ENCODE measurements around the gene ERAP2.

ERAP2 gene

GRCh38 chr5:96885518-96886338 lies 9.4 kb downstream of the ERAP2 start:
- no peak for DNase-seq (ENCODE audit: low spot score in 2 of 2)
- in situ Hi-C loops (cut with MboI; ENCODE audit: low sequenced_read_pairs) = no loop called here
- H3K4me3 ChIP-seq = no peak overlapping the region
- H3K36me3 ChIP-seq (replicated peaks) = no peaks in the 10 kb centered on the region
- no peaks in the 10 kb centered on the region for H3K27me3 ChIP-seq (ENCODE audit: low read depth)
- no peaks in the 10 kb centered on the region for H3K9me3 ChIP-seq
- no peaks in the 10 kb centered on the region for H3K4me1 ChIP-seq

- no peak for DNase-seq (ENCODE audit: low spot score in 2 of 2)
- H3K36me3 ChIP-seq (replicated peaks) = no peaks in the 10 kb centered on the region
- H3K4me3 ChIP-seq = no peak overlapping the region
- H3K27me3 ChIP-seq (ENCODE audit: low read depth) = no peaks in the 10 kb centered on the region
- H3K9me3 ChIP-seq = no peaks in the 10 kb centered on the region
- no peaks in the 10 kb centered on the region for H3K4me1 ChIP-seq
- in situ Hi-C loops (cut with MboI; ENCODE audit: low sequenced_read_pairs) = no loop called here
Observed at GRCh38 chr5:96893342-96893741, 17.0 kb downstream of the ERAP2 start.

GRCh38 chr5:96896276-96896675 lies 20.0 kb downstream of the ERAP2 start:
- no peaks in the 10 kb centered on the region for H3K27me3 ChIP-seq (ENCODE audit: low read depth)
- H3K36me3 ChIP-seq (replicated peaks) = no peaks in the 10 kb centered on the region
- in situ Hi-C loops (cut with MboI; ENCODE audit: low sequenced_read_pairs) = no loop called here
- no peaks in the 10 kb centered on the region for H3K4me1 ChIP-seq
- no peaks in the 10 kb centered on the region for H3K9me3 ChIP-seq
- no peak overlapping the region for H3K4me3 ChIP-seq
- no peak for DNase-seq (ENCODE audit: low spot score in 2 of 2)

- no peak for DNase-seq (ENCODE audit: low spot score in 2 of 2)
- in situ Hi-C loops (cut with MboI; ENCODE audit: low sequenced_read_pairs) = no loop called here
- H3K36me3 ChIP-seq (replicated peaks) = no peaks in the 10 kb centered on the region
- no peaks in the 10 kb centered on the region for H3K4me1 ChIP-seq
- no peaks in the 10 kb centered on the region for H3K9me3 ChIP-seq
- H3K4me3 ChIP-seq = no peak overlapping the region
- H3K27me3 ChIP-seq (ENCODE audit: low read depth) = no peaks in the 10 kb centered on the region
Observed at GRCh38 chr5:96896806-96897205, 20.5 kb downstream of the ERAP2 start.

- H3K4me3 ChIP-seq = no peak overlapping the region
- no peaks in the 10 kb centered on the region for H3K36me3 ChIP-seq (replicated peaks)
- in situ Hi-C loops (cut with MboI; ENCODE audit: low sequenced_read_pairs) = no loop called here
- no peaks in the 10 kb centered on the region for H3K27me3 ChIP-seq (ENCODE audit: low read depth)
- peak in 1 of 2 experiments; percentile 9 for DNase-seq (ENCODE audit: low spot score in 2 of 2)
- no peaks in the 10 kb centered on the region for H3K9me3 ChIP-seq
- H3K4me1 ChIP-seq = no peaks in the 10 kb centered on the region
Observed at GRCh38 chr5:96901384-96901783, 25.1 kb downstream of the ERAP2 start.

GRCh38 chr5:96901841-96902240 lies 25.5 kb downstream of the ERAP2 start:
- H3K27me3 ChIP-seq (ENCODE audit: low read depth) = no peaks in the 10 kb centered on the region
- H3K4me1 ChIP-seq = no peaks in the 10 kb centered on the region
- DNase-seq (ENCODE audit: low spot score in 2 of 2) = no peak
- H3K36me3 ChIP-seq (replicated peaks) = no peaks in the 10 kb centered on the region
- H3K4me3 ChIP-seq = no peak overlapping the region
- in situ Hi-C loops (cut with MboI; ENCODE audit: low sequenced_read_pairs) = no loop called here
- no peaks in the 10 kb centered on the region for H3K9me3 ChIP-seq

GRCh38 chr5:96902876-96903275 lies 26.6 kb downstream of the ERAP2 start:
- H3K4me3 ChIP-seq = no peak overlapping the region
- no peaks in the 10 kb centered on the region for H3K27me3 ChIP-seq (ENCODE audit: low read depth)
- H3K36me3 ChIP-seq (replicated peaks) = no peaks in the 10 kb centered on the region
- no peaks in the 10 kb centered on the region for H3K9me3 ChIP-seq
- in situ Hi-C loops (cut with MboI; ENCODE audit: low sequenced_read_pairs) = no loop called here
- no peak for DNase-seq (ENCODE audit: low spot score in 2 of 2)
- no peaks in the 10 kb centered on the region for H3K4me1 ChIP-seq

GRCh38 chr5:96903300-96903699 lies 27.0 kb downstream of the ERAP2 start:
- no peaks in the 10 kb centered on the region for H3K36me3 ChIP-seq (replicated peaks)
- H3K4me3 ChIP-seq = no peak overlapping the region
- no peak for DNase-seq (ENCODE audit: low spot score in 2 of 2)
- no peaks in the 10 kb centered on the region for H3K4me1 ChIP-seq
- H3K27me3 ChIP-seq (ENCODE audit: low read depth) = no peaks in the 10 kb centered on the region
- no peaks in the 10 kb centered on the region for H3K9me3 ChIP-seq
- in situ Hi-C loops (cut with MboI; ENCODE audit: low sequenced_read_pairs) = no loop called here

GRCh38 chr5:96904054-96904931 lies 28.0 kb downstream of the ERAP2 start:
- no peaks in the 10 kb centered on the region for H3K36me3 ChIP-seq (replicated peaks)
- in situ Hi-C loops (cut with MboI; ENCODE audit: low sequenced_read_pairs) = no loop called here
- no peak for DNase-seq (ENCODE audit: low spot score in 2 of 2)
- H3K27me3 ChIP-seq (ENCODE audit: low read depth) = no peaks in the 10 kb centered on the region
- H3K4me1 ChIP-seq = no peaks in the 10 kb centered on the region
- no peaks in the 10 kb centered on the region for H3K9me3 ChIP-seq
- no peak overlapping the region for H3K4me3 ChIP-seq

- Histone ChIP-seq H3K4me1 (no peaks in the 10 kb centered on the region), H3K27me3 (ENCODE audit: low read depth) (no peaks in the 10 kb centered on the region), H3K4me3 (no peak overlapping the region), H3K36me3 (replicated peaks) (no peaks in the 10 kb centered on the region), H3K9me3 (no peaks in the 10 kb centered on the region)
- no peak for DNase-seq (ENCODE audit: low spot score in 2 of 2)
- in situ Hi-C loops (cut with MboI; ENCODE audit: low sequenced_read_pairs) = no loop called here
Observed at GRCh38 chr5:96905864-96906263, 29.6 kb downstream of the ERAP2 start.

GRCh38 chr5:96909003-96909402 lies 32.7 kb downstream of the ERAP2 start:
- in situ Hi-C loops (cut with MboI; ENCODE audit: low sequenced_read_pairs) = no loop called here
- Histone ChIP-seq H3K27me3 (ENCODE audit: low read depth) (no peaks in the 10 kb centered on the region), H3K9me3 (no peaks in the 10 kb centered on the region), H3K4me3 (no peak overlapping the region), H3K36me3 (replicated peaks) (no peaks in the 10 kb centered on the region), H3K4me1 (no peaks in the 10 kb centered on the region)
- DNase-seq (ENCODE audit: low spot score in 2 of 2) = no peak

GRCh38 chr5:96909435-96909834 lies 33.1 kb downstream of the ERAP2 start:
- Histone ChIP-seq H3K4me1 (no peaks in the 10 kb centered on the region), H3K9me3 (no peaks in the 10 kb centered on the region), H3K4me3 (no peak overlapping the region), H3K36me3 (replicated peaks) (no peaks in the 10 kb centered on the region), H3K27me3 (ENCODE audit: low read depth) (no peaks in the 10 kb centered on the region)
- in situ Hi-C loops (cut with MboI; ENCODE audit: low sequenced_read_pairs) = no loop called here
- DNase-seq (ENCODE audit: low spot score in 2 of 2) = no peak

- H3K4me3 ChIP-seq = no peak overlapping the region
- H3K27me3 ChIP-seq (ENCODE audit: low read depth) = no peaks in the 10 kb centered on the region
- no peak for DNase-seq (ENCODE audit: low spot score in 2 of 2)
- no peaks in the 10 kb centered on the region for H3K4me1 ChIP-seq
- no peaks in the 10 kb centered on the region for H3K9me3 ChIP-seq
- H3K36me3 ChIP-seq (replicated peaks) = no peaks in the 10 kb centered on the region
- in situ Hi-C loops (cut with MboI; ENCODE audit: low sequenced_read_pairs) = no loop called here
Observed at GRCh38 chr5:96911139-96911538, 34.8 kb downstream of the ERAP2 start.

GRCh38 chr5:96913233-96913632 lies 36.9 kb downstream of the ERAP2 start:
- no peak overlapping the region for H3K4me3 ChIP-seq
- in situ Hi-C loops (cut with MboI; ENCODE audit: low sequenced_read_pairs) = no loop called here
- H3K9me3 ChIP-seq = no peaks in the 10 kb centered on the region
- DNase-seq (ENCODE audit: low spot score in 2 of 2) = no peak
- H3K4me1 ChIP-seq = no peaks in the 10 kb centered on the region
- H3K36me3 ChIP-seq (replicated peaks) = no peaks in the 10 kb centered on the region
- H3K27me3 ChIP-seq (ENCODE audit: low read depth) = no peaks in the 10 kb centered on the region

All from HAP-1 (cell line).